A549 (cell line): ENCODE results near the gene FGD1. TPM values are rescaled to one million over a fixed set of nuclear protein-coding genes. Genes with fewer than 3 reads are reported as not detected.

Experiments
- ATAC-seq, 2 experiments: fragments of 200-7000 bp in 1 of 2; fragments of >200 bp in 1 of 2; cut with Nextera tagmentation in 1 of 2; cut with Tn5 transposase in 1 of 2; 3 replicates each; pipeline versions ENCODE4 v1.8.0 to v1.9.1; 2018 to 2020; ENCODE audit warnings: mild to moderate bottlenecking in 1 of 2, moderate library complexity in 1 of 2
- CTCF ChIA-PET: fragments of 300-600 bp; sonication (Branson Sonifier 250); formaldehyde crosslinking; extraction: SDS; loops from one replicate; lab custom pipeline; 2021; ENCODE audit warnings: antibody characterized with exemption, inconsistent platforms; lab: Yijun Ruan, JAX
- POLR2A ChIA-PET: fragments of 350-600 bp; formaldehyde crosslinking; extraction: SDS; loops from one replicate; lab custom pipeline; 2021; ENCODE audit warnings: antibody characterized with exemption, inconsistent platforms; lab: Yijun Ruan, JAX
- DNase-seq, 2 experiments: peaks; one replicate each; pipeline versions ENCODE4 v3.0.0 to v3.0.0-alpha.2; 2011 to 2016; ENCODE audit warnings: low read depth in 1 of 2, low spot score in 1 of 2
- FAIRE-seq: peaks from 2 replicates; lab custom pipeline; 2011; peaks lifted over from hg19 to GRCh38; lab: Jason Lieb, UNC
- H3K27ac ChIP-seq, 2 experiments: fragments of >200 bp; sonication (Bioruptor Twin); formaldehyde crosslinking; 3 replicates each; pipeline ENCODE4 v1.5.1; 2016 to 2017
- H3K4me1 ChIP-seq: fragments of >200 bp; sonication (Bioruptor Twin); formaldehyde crosslinking; 3 replicates; pipeline ENCODE4 v1.6.1; 2016
- H3K4me2 ChIP-seq: fragments of >200 bp; sonication (Bioruptor Twin); formaldehyde crosslinking; 3 replicates; pipeline ENCODE4 v1.6.1; 2016
- H3K4me3 ChIP-seq: fragments of >200 bp; sonication (Bioruptor Twin); formaldehyde crosslinking; 3 replicates; pipeline ENCODE4 v1.5.1; 2016
- H3K9me3 ChIP-seq: fragments of >200 bp; sonication (Bioruptor Twin); formaldehyde crosslinking; 3 replicates; pipeline ENCODE4 v1.6.1; 2016
- BCL3 ChIP-seq: fragments of >200 bp; sonication (Bioruptor Twin); formaldehyde crosslinking; IDR thresholded peaks from 3 replicates; pipeline ENCODE4 v1.6.1; 2016
- CBX8 ChIP-seq: fragments of 200-600 bp; sonication (generic); IDR thresholded peaks from 2 replicates; pipeline ENCODE4 v1.6.1; 2016
- CHD4 ChIP-seq: fragments of 200-600 bp; sonication (generic); IDR thresholded peaks from 2 replicates; pipeline ENCODE4 v1.6.1; 2016; ENCODE audit warnings: antibody characterized with exemption, mild to moderate bottlenecking, borderline replicate concordance
- EHF ChIP-seq: fragments of 250-450 bp; sonication (Bioruptor Pico); IDR thresholded peaks from 2 replicates; pipeline ENCODE4 v1.5.0; 2020; ENCODE audit warnings: mild to moderate bottlenecking
- ELK1 ChIP-seq: fragments of 150-350 bp; IDR thresholded peaks from 2 replicates; pipeline ENCODE4 v1.6.1; 2014; ENCODE audit warnings: low read depth, mild to moderate bottlenecking, low read length
- ESRRA ChIP-seq: fragments of 150-350 bp; IDR thresholded peaks from 2 replicates; pipeline ENCODE4 v1.6.1; 2014; ENCODE audit warnings: mild to moderate bottlenecking, low read length, borderline replicate concordance
- FOXS1 ChIP-seq: fragments of 250-450 bp; sonication (Bioruptor Pico); IDR thresholded peaks from 2 replicates; pipeline ENCODE4 v1.5.0; 2020; ENCODE audit warnings: mild to moderate bottlenecking, moderate library complexity
- GATA3 ChIP-seq: IDR thresholded peaks from 2 replicates; pipeline ENCODE4 v1.6.1; 2012; ENCODE audit warnings: borderline replicate concordance
- HDAC2 ChIP-seq: fragments of 200-600 bp; sonication (generic); IDR thresholded peaks from 2 replicates; pipeline ENCODE4 v1.6.1; 2016
- HEYL ChIP-seq: fragments of 250-450 bp; sonication (Bioruptor Pico); IDR thresholded peaks from 2 replicates; pipeline ENCODE4 v1.8.0; 2021; ENCODE audit warnings: mild to moderate bottlenecking, moderate library complexity
- HOXA7 ChIP-seq: fragments of 250-450 bp; sonication (Bioruptor Pico); IDR thresholded peaks from 2 replicates; pipeline ENCODE4 v1.5.0; 2020; ENCODE audit warnings: mild to moderate bottlenecking, moderate library complexity
- JUN ChIP-seq, 2 experiments: fragments of >200 bp; sonication (Bioruptor Twin); formaldehyde crosslinking; IDR thresholded peaks; 2 replicates in 1 of 2; 3 replicates in 1 of 2; pipeline ENCODE4 v1.6.1; 2016 to 2017
- JUNB ChIP-seq: fragments of >200 bp; sonication (Bioruptor Twin); formaldehyde crosslinking; IDR thresholded peaks from 2 replicates; pipeline ENCODE4 v1.6.1; 2016
- KDM5A ChIP-seq: fragments of 200-600 bp; sonication (generic); IDR thresholded peaks from 2 replicates; pipeline ENCODE4 v1.6.1; 2016; ENCODE audit warnings: antibody characterized with exemption, mild to moderate bottlenecking
- MAFK ChIP-seq: fragments of 450-650 bp; IDR thresholded peaks from 2 replicates; pipeline ENCODE4 v1.6.1; 2014; ENCODE audit not compliant: partially characterized antibody
- POLR2A ChIP-seq: IDR thresholded peaks from 2 replicates; pipeline ENCODE4 v1.6.1; 2012; ENCODE audit warnings: mild to moderate bottlenecking, low read length
- RAD21 ChIP-seq, 2 experiments: fragments of >200 bp in 1 of 2; sonication (Bioruptor Twin) in 1 of 2; formaldehyde crosslinking in 1 of 2; IDR thresholded peaks in 1 of 2; conservative IDR thresholded peaks in 1 of 2; 2 replicates in 1 of 2; 3 replicates in 1 of 2; pipeline ENCODE4 v1.6.1; 2012 to 2018; ENCODE audit warnings: inconsistent platforms in 1 of 2
- RARB ChIP-seq: fragments of 250-450 bp; sonication (Bioruptor Pico); IDR thresholded peaks from 2 replicates; pipeline ENCODE4 v1.8.0; 2021; ENCODE audit warnings: mild to moderate bottlenecking, moderate library complexity
- RCOR1 ChIP-seq: fragments of 150-350 bp; IDR thresholded peaks from 2 replicates; pipeline ENCODE4 v1.6.1; 2014; ENCODE audit warnings: antibody characterized with exemption, low read length, low read depth
- RFX5 ChIP-seq: fragments of 450-650 bp; IDR thresholded peaks from 2 replicates; pipeline ENCODE4 v1.7.1; 2014; ENCODE audit warnings: antibody characterized with exemption, mild to moderate bottlenecking, moderate library complexity
- RNF2 ChIP-seq: fragments of 200-600 bp; sonication (generic); IDR thresholded peaks from 2 replicates; pipeline ENCODE4 v1.6.1; 2016; ENCODE audit warnings: low read depth, mild to moderate bottlenecking, antibody characterized with exemption, moderate library complexity, borderline replicate concordance
- SMC3 ChIP-seq: fragments of >200 bp; sonication (Bioruptor Twin); formaldehyde crosslinking; IDR thresholded peaks from 3 replicates; pipeline ENCODE4 v1.6.1; 2018; ENCODE audit warnings: inconsistent platforms
- USF2 ChIP-seq: fragments of 450-650 bp; IDR thresholded peaks from 2 replicates; pipeline ENCODE4 v1.6.1; 2014; ENCODE audit warnings: antibody characterized with exemption
- ZSCAN20 ChIP-seq: fragments of 250-450 bp; sonication (Bioruptor Pico); IDR thresholded peaks from 2 replicates; pipeline ENCODE4 v1.8.0; 2022; ENCODE audit warnings: mild to moderate bottlenecking, moderate library complexity
- WGBS: methylation state at CpG from one replicate; pipeline ENCODE4 v1.1.6; 2017; ENCODE audit errors: missing lambda C conversion rate; 5-methylcytosine and 5-hydroxymethylcytosine counted together
- polyA plus RNA-seq, 4 experiments: library from polyadenylated mRNA; depleted of rRNA in 3 of 4; stranded (reverse); fragments of >200 nt; fragmentation: RNase III in 1 of 4; extraction: RNeasy Plus Mini Kit Qiagen cat#74134 plus additional on column Dnase treatment in 1 of 4; gene quantifications; 2 replicates in 3 of 4; 3 replicates in 1 of 4; pipeline ENCODE4 v1.2.3, GENCODE V29; 2011 to 2017
- TF ChIP-seq, protein P1 (sequence below): IDR thresholded peaks from 2 replicates; pipeline ENCODE4 v1.6.1; 2012
- TF ChIP-seq, protein P2 (sequence below): IDR thresholded peaks from 2 replicates; pipeline ENCODE4 v1.6.1; 2012

FGD1 gene
- polyA plus RNA-seq, 2 of the 4 experiments (the other 2 are of a cell fraction) = 1.9 to 5.8 TPM

DNA sequence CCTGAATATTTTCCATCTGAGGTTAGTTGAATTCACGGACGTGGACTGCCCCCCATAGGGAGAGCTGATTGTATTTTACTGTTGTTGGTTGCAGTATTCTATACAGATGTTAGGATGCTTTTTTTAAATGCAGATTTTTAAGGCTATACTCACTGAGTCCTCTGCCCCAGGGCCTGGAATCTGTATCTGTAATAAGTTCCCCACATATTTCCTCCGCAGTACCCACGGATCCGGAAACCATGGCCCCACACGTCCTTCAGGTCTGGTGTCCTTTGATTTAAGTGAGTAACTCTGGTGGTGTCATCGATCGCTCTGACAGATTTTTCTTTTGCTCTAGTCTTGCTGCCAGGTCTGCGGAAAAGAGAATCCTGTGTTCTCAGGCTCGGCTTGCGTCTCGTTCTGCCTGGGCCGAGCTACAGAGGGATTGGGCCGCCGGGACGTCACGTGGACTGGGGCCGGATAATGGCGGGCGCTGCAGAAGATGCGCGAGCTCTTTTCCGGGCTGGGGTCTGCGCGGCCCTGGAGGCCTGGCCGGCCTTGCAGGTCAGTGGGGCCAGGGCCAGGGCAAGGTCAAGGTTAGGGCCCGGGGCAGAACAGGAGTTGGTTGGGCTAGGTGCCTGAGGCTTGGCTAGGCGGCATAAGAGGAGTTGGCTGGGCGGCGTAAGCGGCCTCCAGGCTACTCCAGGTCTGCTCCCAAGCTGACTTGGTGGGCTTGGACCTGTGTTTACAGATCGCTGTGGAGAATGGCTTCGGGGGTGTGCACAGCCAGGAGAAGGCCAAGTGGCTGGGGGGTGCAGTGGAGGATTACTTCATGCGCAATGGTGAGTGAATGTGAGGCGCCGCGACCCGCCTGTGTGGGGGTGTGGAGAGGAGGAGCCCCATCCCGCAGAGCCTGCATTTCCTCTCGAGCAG, 55.8 kb downstream of the FGD1 start, which contains the start of gene TSR2:
TSS of gene TSR2 (plus strand) at position 445 of the 912 bp plus-strand sequence. CDS start at position 463, 18 bp downstream.
- ChIA-PET POLR2A (interaction anchor here (0.5 to 1.3 kb wide), 5 partner anchors 11 to 315 kb away, joined by 3 to 9 read pairs (median 4); partner anchors contain the start of genes FAM120C and GNL3L), CTCF (interaction anchor here (1.2 to 1.8 kb wide), 3 partner anchors 20 to 224 kb away, joined by 3 read pairs; no protein-coding TSS in a partner anchor)
- Histone ChIP-seq H3K4me2 (peak within 1 kb of the TSS; percentile 92), H3K27ac (peak within 1 kb of the TSS; percentile 74 to 94), H3K9me3 (no peaks in the 10 kb centered on the region), H3K4me3 (peak within 1 kb of the TSS; percentile 78), H3K4me1 (0 out of 3 replicates have a peak, but pooled peaks cover 10% of the 10 kb centered on the region)
- 3% methylated on average over 24 of the region's 40 CpGs for WGBS
- TF ChIP-seq ELK1 (no peak), RAD21 (conservative IDR thresholded peaks at IDR 0.05 in 1 of 2, IDR thresholded peaks at IDR 0.05 in 1 of 2) (peak in 1 of 2 experiments; percentile 46; a peak in 4 of 5 replicates), HOXA7 (CRISPR knock-in tag) (no peak), RFX5 (no peak), USF2 (peak; percentile 88), JUNB (no peak), ZSCAN20 (no peak), RCOR1 (no peak), ESRRA (peak; percentile 78; the same call in 1 of the 2 replicates), HDAC2 (peak; percentile 81; the same call in 1 of the 2 replicates), EHF (no peak), RARB (CRISPR knock-in tag) (no peak), MAFK (no peak), JUN (IDR thresholded peaks at IDR 0.05) (peak in 1 of 2 experiments; percentile 75; a peak in 3 of 5 replicates), HEYL (no peak), SMC3 (peak; percentile 21; the same call in 2 of the 3 replicates), FOXS1 (no peak), CBX8 (no peak), KDM5A (peak; percentile 98), CHD4 (no peak), RNF2 (no peak), GATA3 (0 out of 2 replicates have a peak, but pooled peaks have one; percentile 20), BCL3 (peak; percentile 62; the same call in 1 of the 3 replicates), POLR2A (peak; percentile 46)
- TF ChIP-seq, protein P1, sequence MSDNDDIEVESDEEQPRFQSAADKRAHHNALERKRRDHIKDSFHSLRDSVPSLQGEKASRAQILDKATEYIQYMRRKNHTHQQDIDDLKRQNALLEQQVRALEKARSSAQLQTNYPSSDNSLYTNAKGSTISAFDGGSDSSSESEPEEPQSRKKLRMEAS = peak; percentile 75
- TF ChIP-seq, protein P2, sequence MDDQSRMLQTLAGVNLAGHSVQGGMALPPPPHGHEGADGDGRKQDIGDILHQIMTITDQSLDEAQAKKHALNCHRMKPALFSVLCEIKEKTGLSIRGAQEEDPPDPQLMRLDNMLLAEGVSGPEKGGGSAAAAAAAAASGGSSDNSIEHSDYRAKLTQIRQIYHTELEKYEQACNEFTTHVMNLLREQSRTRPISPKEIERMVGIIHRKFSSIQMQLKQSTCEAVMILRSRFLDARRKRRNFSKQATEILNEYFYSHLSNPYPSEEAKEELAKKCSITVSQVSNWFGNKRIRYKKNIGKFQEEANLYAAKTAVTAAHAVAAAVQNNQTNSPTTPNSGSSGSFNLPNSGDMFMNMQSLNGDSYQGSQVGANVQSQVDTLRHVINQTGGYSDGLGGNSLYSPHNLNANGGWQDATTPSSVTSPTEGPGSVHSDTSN = no peak
- peak; percentile 48 to 87 for DNase-seq
- peak; percentile 98 for ATAC-seq
- FAIRE-seq = peak; percentile 100
